Psoas muscle (tissue), 8 donors: Measurements from ENCODE around the gene CNKSR2. TPM values are rescaled to one million over a fixed set of nuclear protein-coding genes. Genes with fewer than 3 reads are reported as not detected.

Experiments used
- ATAC-seq, 4 donors: fragments of 200-7000 bp; cut with Tn5 transposase; one replicate each; pipeline ENCODE4 v1.9.1; 2020; ENCODE audit warnings: moderate library complexity in 3 of 4, mild to moderate bottlenecking in 2 of 4
- DNase-seq, 2 donors: peaks; one replicate each; pipeline ENCODE4 v3.0.0-alpha.2; 2020
- H3K27ac ChIP-seq: fragments of 200-600 bp; one replicate; pipeline ENCODE4 v1.8.0; 2022
- H3K27me3 ChIP-seq, 3 donors: fragments of 200-600 bp in 1 of 3; one replicate each; pipeline versions ENCODE4 v1.6.1 to v1.8.0; 2013 to 2022; ENCODE audit warnings: low read length in 2 of 3, mild to moderate bottlenecking in 2 of 3, moderate library complexity in 1 of 3; ENCODE audit not compliant: insufficient read depth in 3 of 3
- H3K36me3 ChIP-seq, 2 donors: fragments of 200-600 bp in 1 of 2; one replicate each; pipeline versions ENCODE4 v1.6.1 to v1.8.0; 2013 to 2022; ENCODE audit warnings: low read depth in 1 of 2, mild to moderate bottlenecking in 1 of 2, moderate library complexity in 1 of 2; ENCODE audit not compliant: insufficient read depth in 1 of 2
- H3K4me1 ChIP-seq: fragments of 200-600 bp; one replicate; pipeline ENCODE4 v1.8.0; 2022
- H3K4me3 ChIP-seq: fragments of 200-600 bp; one replicate; pipeline ENCODE4 v1.8.0; 2022; ENCODE audit warnings: mild to moderate bottlenecking
- H3K9me3 ChIP-seq: fragments of 200-600 bp; one replicate; pipeline ENCODE4 v1.8.0; 2022
- CTCF ChIP-seq: fragments of 200-600 bp; IDR thresholded peaks from one replicate; pipeline ENCODE4 v1.8.0; 2022; ENCODE audit warnings: antibody characterized with exemption
- WGBS, 3 donors: extraction: QIAGEN DNeasy Blood & Tissue Kit; methylation state at CpG; one replicate each; pipeline versions ENCODE4 v1.1.6 to v1.1.7; 2013; 5-methylcytosine and 5-hydroxymethylcytosine counted together
- intact Hi-C, 2 donors: fragments of 100-400 bp; cut with DNase I; formaldehyde crosslinking; loops; one replicate each; pipeline versions ENCODE4 v1.11.0 to v1.14.2; 2022
- polyA plus RNA-seq, 3 donors: library from polyadenylated mRNA; stranded (reverse); fragments of 200-250 nt; gene quantifications; one replicate each; pipeline ENCODE4 v1.2.3, GENCODE V29; 2013
- total RNA-seq, 4 donors: library from RNA; stranded (reverse); fragmentation: NEBNext Ultra II Directional in 2 of 4; extraction: Animal tissue kit (Norgen Biotek cat#: 25700) in 2 of 4; gene quantifications; one replicate each; pipeline versions ENCODE4 v1.2.1 to v1.2.4, GENCODE V29; 2021 to 2023
- donor health status: healthy with polysubstance abuse.
- donor health status: DM: no; HTN: no; CAD: no; lungs with moderate emphysema.
- donor health status: Bipolar disorder and iron deficiency.
- donor health status: healthy.
- donor health status: DM: yes; HTN: yes; CAD: no.
- donor health status: DM: no; HTN: no; CAD: no.
- donor health status: DM: no; HTN: no; CAD: no.
- donor health status: DM: yes; HTN: yes; CAD: no.

Gene CNKSR2
- total and polyA plus RNA-seq, 7 donors = 0.10 to 0.36 (median 0.16) TPM

DNA sequence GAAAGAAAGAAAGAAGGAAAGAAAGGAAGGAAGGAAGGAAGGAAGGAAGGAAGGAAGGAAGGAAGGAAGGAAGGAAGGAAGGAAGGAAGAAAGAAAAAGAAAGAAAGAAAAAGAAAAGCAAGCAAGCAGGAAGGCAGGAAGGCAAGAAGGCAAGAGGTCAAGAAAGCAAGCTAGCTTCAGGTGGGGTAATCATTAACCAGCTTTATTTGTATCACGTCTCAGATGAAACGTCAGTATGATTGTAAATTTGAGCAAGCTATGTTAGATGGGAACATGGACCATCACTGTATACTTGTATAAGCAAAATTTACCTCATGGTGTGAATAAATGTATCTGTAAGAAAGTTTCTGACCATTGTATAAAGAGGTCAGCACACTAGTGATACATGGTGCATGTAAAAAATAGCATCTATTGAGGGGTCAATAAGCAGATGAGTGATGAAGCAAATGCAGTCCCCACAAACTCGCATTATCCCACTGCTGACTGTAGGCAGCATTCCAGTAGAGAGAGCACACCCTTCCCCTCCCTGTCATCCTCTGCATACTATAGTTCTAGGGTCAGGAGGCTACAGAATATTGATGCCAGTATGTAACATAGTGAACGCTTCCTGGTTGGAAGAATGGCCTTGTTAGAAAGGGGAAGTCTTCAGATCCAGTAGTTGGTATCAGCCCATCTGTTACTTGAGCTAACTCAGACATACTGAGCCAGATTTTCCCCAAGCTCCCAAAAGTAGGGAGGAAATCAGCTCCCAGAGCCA lies 300.4 kb downstream of the CNKSR2 start:
- no peak overlapping the region for H3K27ac ChIP-seq
- no peak overlapping the region for H3K4me3 ChIP-seq
- 60 to 92% (median 84%) methylated on average over 4 of the region's 4 CpGs for WGBS, 3 donors
- no peaks in the 10 kb centered on the region for H3K36me3 ChIP-seq
- peaks cover 0 to 7% (median 0%) of the 10 kb centered on the region in 3 donors for H3K27me3 ChIP-seq
- ATAC-seq = no peak
- no peak for TF ChIP-seq CTCF
- intact Hi-C loops = no loop called here
- no peaks in the 10 kb centered on the region for H3K9me3 ChIP-seq
- no peaks in the 10 kb centered on the region for H3K4me1 ChIP-seq
- no peak for DNase-seq

GRCh38 chrX:21675931-21676330 lies 301.7 kb downstream of the CNKSR2 start:
- no peak overlapping the region for H3K27ac ChIP-seq
- H3K4me1 ChIP-seq = no peaks in the 10 kb centered on the region
- H3K27me3 ChIP-seq = peaks cover 0 to 7% (median 0%) of the 10 kb centered on the region in 3 donors
- H3K9me3 ChIP-seq = no peaks in the 10 kb centered on the region
- intact Hi-C loops = no loop called here
- TF ChIP-seq CTCF = no peak
- ATAC-seq (no peak), DNase-seq (no peak)
- H3K36me3 ChIP-seq = no peaks in the 10 kb centered on the region
- H3K4me3 ChIP-seq = no peak overlapping the region
- 54 to 58% (median 56%) methylated on average over 2 of the region's 2 CpGs for WGBS, 3 donors

GRCh38 chrX:21678048-21678612 lies 303.9 kb downstream of the CNKSR2 start:
- intact Hi-C loops = no loop called here
- Histone ChIP-seq H3K27me3 (peaks cover 0 to 7% (median 0%) of the 10 kb centered on the region in 3 donors), H3K4me3 (no peak overlapping the region), H3K4me1 (no peaks in the 10 kb centered on the region), H3K36me3 (no peaks in the 10 kb centered on the region), H3K9me3 (no peaks in the 10 kb centered on the region), H3K27ac (no peak overlapping the region)
- WGBS, 3 donors = 55 to 75% (median 67%) methylated on average over 4 of the region's 4 CpGs
- no peak for DNase-seq
- no peak for ATAC-seq
- no peak for TF ChIP-seq CTCF

- intact Hi-C loops = no loop called here
- Histone ChIP-seq H3K27ac (no peak overlapping the region), H3K36me3 (no peaks in the 10 kb centered on the region), H3K27me3 (no peaks in the 10 kb centered on the region), H3K4me3 (no peak overlapping the region), H3K9me3 (no peaks in the 10 kb centered on the region), H3K4me1 (no peaks in the 10 kb centered on the region)
- ATAC-seq = no peak
- no peak for TF ChIP-seq CTCF
- 43 to 68% (median 52%) methylated on average over 1 of the region's 1 CpG for WGBS, 3 donors
- DNase-seq = no peak
Measured at GRCh38 chrX:21683941-21684340, 309.7 kb downstream of the CNKSR2 start.
